ENCODE data around the gene ATXN7L3.

The ATXN7L3 gene

GRCh38 chr17:44229090-44229489 lies 29.4 kb upstream of the ATXN7L3 start:
- no peaks in the 10 kb centered on the region for H4K20me1 ChIP-seq (ENCODE audit: low read depth, low read length)
- no peaks in the 10 kb centered on the region for H3K9me3 ChIP-seq (ENCODE audit: insufficient read depth, low read length)
- no peaks in the 10 kb centered on the region for H3K27me3 ChIP-seq (ENCODE audit: low read length)
- no peak overlapping the region for H2AFZ ChIP-seq (ENCODE audit: low read depth, low read length, severe bottlenecking)
- H3K79me2 ChIP-seq (ENCODE audit: insufficient read depth, low read length): no peaks in the 10 kb centered on the region
- H3K9me2 ChIP-seq (replicated peaks; ENCODE audit: insufficient read depth, low read length): no peaks in the 10 kb centered on the region
- no peaks in the 10 kb centered on the region for H3F3A ChIP-seq (ENCODE audit: insufficient read depth)
- TF ChIP-seq CTCF (IDR thresholded peaks at IDR 0.05; ENCODE audit: insufficient read depth, low read length, poor library complexity, severe bottlenecking) (no peak), EZH2phosphoT487 (conservative IDR thresholded peaks at IDR 0.05; ENCODE audit: low read length) (no peak)
- H3K9ac ChIP-seq (ENCODE audit: low read length): no peak overlapping the region
- no peak overlapping the region for H3K4me3 ChIP-seq (ENCODE audit: insufficient read depth, low read length, poor library complexity, severe bottlenecking)
- no peak overlapping the region for H3K27ac ChIP-seq (ENCODE audit: low read depth, low read length)
- H3K4me2 ChIP-seq (ENCODE audit: low read depth, low read length, poor library complexity, severe bottlenecking): no peak overlapping the region
- H3K36me3 ChIP-seq (ENCODE audit: low read length): no peaks in the 10 kb centered on the region

GRCh38 chr17:44223541-44224071 lies 23.9 kb upstream of the ATXN7L3 start:
- Histone ChIP-seq H3F3A (ENCODE audit: insufficient read depth) (peaks cover 7% of the 10 kb centered on the region; the same call in 1 of the 2 replicates), H4K20me1 (ENCODE audit: low read depth, low read length) (no peaks in the 10 kb centered on the region), H3K9me3 (ENCODE audit: insufficient read depth, low read length) (no peaks in the 10 kb centered on the region), H3K4me2 (ENCODE audit: low read depth, low read length, poor library complexity, severe bottlenecking) (no peak overlapping the region), H3K9ac (ENCODE audit: low read length) (no peak overlapping the region), H3K4me3 (ENCODE audit: insufficient read depth, low read length, poor library complexity, severe bottlenecking) (no peak overlapping the region), H3K27me3 (ENCODE audit: low read length) (no peaks in the 10 kb centered on the region), H3K9me2 (replicated peaks; ENCODE audit: insufficient read depth, low read length) (no peaks in the 10 kb centered on the region), H2AFZ (ENCODE audit: low read depth, low read length, severe bottlenecking) (no peak overlapping the region), H3K36me3 (ENCODE audit: low read length) (no peaks in the 10 kb centered on the region), H3K27ac (ENCODE audit: low read depth, low read length) (no peak overlapping the region), H3K79me2 (ENCODE audit: insufficient read depth, low read length) (peaks cover 5% of the 10 kb centered on the region)
- TF ChIP-seq CTCF (IDR thresholded peaks at IDR 0.05; ENCODE audit: insufficient read depth, low read length, poor library complexity, severe bottlenecking) (no peak), EZH2phosphoT487 (conservative IDR thresholded peaks at IDR 0.05; ENCODE audit: low read length) (no peak)

- Histone ChIP-seq H3K9ac (ENCODE audit: low read length) (peak overlapping the region; percentile 93; the same call in 1 of the 2 replicates), H3K9me3 (ENCODE audit: insufficient read depth, low read length) (no peaks in the 10 kb centered on the region), H3K4me3 (ENCODE audit: insufficient read depth, low read length, poor library complexity, severe bottlenecking) (no peak overlapping the region), H3K27me3 (ENCODE audit: low read length) (no peaks in the 10 kb centered on the region), H3K4me2 (ENCODE audit: low read depth, low read length, poor library complexity, severe bottlenecking) (peak overlapping the region; percentile 83), H3K79me2 (ENCODE audit: insufficient read depth, low read length) (peaks cover 16% of the 10 kb centered on the region), H2AFZ (ENCODE audit: low read depth, low read length, severe bottlenecking) (no peak overlapping the region), H3K27ac (ENCODE audit: low read depth, low read length) (no peak overlapping the region), H4K20me1 (ENCODE audit: low read depth, low read length) (no peaks in the 10 kb centered on the region), H3K9me2 (replicated peaks; ENCODE audit: insufficient read depth, low read length) (no peaks in the 10 kb centered on the region), H3F3A (ENCODE audit: insufficient read depth) (peaks cover 10% of the 10 kb centered on the region), H3K36me3 (ENCODE audit: low read length) (no peaks in the 10 kb centered on the region)
- no peak for TF ChIP-seq EZH2phosphoT487 (conservative IDR thresholded peaks at IDR 0.05; ENCODE audit: low read length)
- no peak for TF ChIP-seq CTCF (IDR thresholded peaks at IDR 0.05; ENCODE audit: insufficient read depth, low read length, poor library complexity, severe bottlenecking)
Observed at GRCh38 chr17:44222112-44222869, 22.6 kb upstream of the ATXN7L3 start.
